Measurements from ENCODE around the gene PIAS4. TPM values are rescaled to one million over a fixed set of nuclear protein-coding genes. Genes with fewer than 3 reads are reported as not detected.

PIAS4 gene
- total and polyA plus RNA-seq, 5 experiments from 2014 or later: 3.2 to 34.9 (median 4.9) TPM

GRCh38 chr19:4082172-4082571, 74.6 kb downstream of the PIAS4 start:
- POLR2A ChIA-PET: interaction anchor here (0.7 to 1.9 kb wide), 3 partner anchors 9 to 22 kb away, joined by 3 to 12 read pairs (median 6); no protein-coding TSS in a partner anchor
- DNase-seq: no peak
- no peaks in the 10 kb centered on the region for H3K9me3 Mint-ChIP-seq
- peak overlapping the region in 3 of 10 donors; percentile 10 to 65 (median 19) for H3K27ac Mint-ChIP-seq
- peaks cover 10 to 57% (median 47%) of the 10 kb centered on the region in 4 donors for H3K4me1 Mint-ChIP-seq
- H3K36me3 Mint-ChIP-seq: no peaks in the 10 kb centered on the region
- H3K4me3 Mint-ChIP-seq: no peak overlapping the region
- no peaks in the 10 kb centered on the region for H3K27me3 Mint-ChIP-seq
- ATAC-seq: no peak

- Mint-ChIP-seq H3K9me3 (no peaks in the 10 kb centered on the region), H3K27ac (peak overlapping the region; percentile 83 to 94 (median 92)), H3K4me3 (peak overlapping the region in 9 of 10 donors; percentile 20 to 79 (median 69)), H3K27me3 (no peaks in the 10 kb centered on the region), H3K36me3 (no peaks in the 10 kb centered on the region), H3K4me1 (peaks cover 16 to 60% (median 51%) of the 10 kb centered on the region in 4 donors)
- DNase-seq (no peak), ATAC-seq (peak; percentile 13 to 61)
- POLR2A ChIA-PET: interaction anchor here (0.8 to 2.0 kb wide), 7 partner anchors 11 to 321 kb away, joined by 3 to 11 read pairs (median 3); partner anchors contain the start of gene ZBTB7A
Observed at GRCh38 chr19:4083677-4084546, 76.4 kb downstream of the PIAS4 start.

- H3K4me3 Mint-ChIP-seq: peak overlapping the region in 9 of 10 donors; percentile 20 to 79 (median 69)
- H3K36me3 Mint-ChIP-seq: no peaks in the 10 kb centered on the region
- peaks cover 20 to 65% (median 57%) of the 10 kb centered on the region in 4 donors for H3K4me1 Mint-ChIP-seq
- H3K9me3 Mint-ChIP-seq: no peaks in the 10 kb centered on the region
- H3K27me3 Mint-ChIP-seq: no peaks in the 10 kb centered on the region
- DNase-seq (no peak), ATAC-seq (no peak)
- peak overlapping the region; percentile 83 to 94 (median 92) for H3K27ac Mint-ChIP-seq
- POLR2A ChIA-PET: interaction anchor here (1.1 to 2.0 kb wide), 4 partner anchors 11 to 321 kb away, joined by 3 to 6 read pairs (median 3); no protein-coding TSS in a partner anchor
Observed at GRCh38 chr19:4084547-4084877, 77.0 kb downstream of the PIAS4 start.

DNA sequence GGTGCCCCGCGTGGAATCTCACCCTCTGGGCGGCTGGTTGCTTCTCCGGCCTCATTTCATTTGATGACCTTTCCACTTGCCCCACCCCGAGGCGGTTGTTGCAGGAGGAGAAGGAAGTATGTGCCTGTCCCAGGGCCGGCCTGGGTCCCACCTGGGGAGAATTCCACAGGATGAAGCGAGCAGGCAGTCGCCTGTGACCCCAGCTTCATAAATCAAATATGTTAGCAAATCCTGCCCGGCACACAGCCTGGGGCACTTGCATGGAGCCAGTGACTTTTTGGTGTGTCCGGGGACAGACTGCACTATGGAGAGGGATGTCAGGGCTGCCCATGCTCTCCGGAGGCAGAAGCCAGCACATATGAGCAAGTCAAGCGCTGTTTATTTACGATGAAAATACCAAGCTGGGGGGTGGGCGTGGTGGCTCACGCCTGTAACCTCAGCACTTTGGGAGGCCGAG, 78.9 kb downstream of the PIAS4 start:
- DNase-seq (no peak), ATAC-seq (no peak)
- no peaks in the 10 kb centered on the region for H3K27me3 Mint-ChIP-seq
- peak overlapping the region in 9 of 10 donors; percentile 31 to 70 (median 51) for H3K4me3 Mint-ChIP-seq
- no peaks in the 10 kb centered on the region for H3K36me3 Mint-ChIP-seq
- peaks cover 22 to 69% (median 61%) of the 10 kb centered on the region in 4 donors for H3K4me1 Mint-ChIP-seq
- POLR2A ChIA-PET: interaction anchor here (0.7 to 1.8 kb wide), 6 partner anchors 8 to 52 kb away, joined by 3 to 17 read pairs (median 4); partner anchors contain the start of gene ZBTB7A
- H3K27ac Mint-ChIP-seq: peak overlapping the region in 8 of 10 donors; percentile 50 to 94 (median 76)
- H3K9me3 Mint-ChIP-seq: no peaks in the 10 kb centered on the region

DNA sequence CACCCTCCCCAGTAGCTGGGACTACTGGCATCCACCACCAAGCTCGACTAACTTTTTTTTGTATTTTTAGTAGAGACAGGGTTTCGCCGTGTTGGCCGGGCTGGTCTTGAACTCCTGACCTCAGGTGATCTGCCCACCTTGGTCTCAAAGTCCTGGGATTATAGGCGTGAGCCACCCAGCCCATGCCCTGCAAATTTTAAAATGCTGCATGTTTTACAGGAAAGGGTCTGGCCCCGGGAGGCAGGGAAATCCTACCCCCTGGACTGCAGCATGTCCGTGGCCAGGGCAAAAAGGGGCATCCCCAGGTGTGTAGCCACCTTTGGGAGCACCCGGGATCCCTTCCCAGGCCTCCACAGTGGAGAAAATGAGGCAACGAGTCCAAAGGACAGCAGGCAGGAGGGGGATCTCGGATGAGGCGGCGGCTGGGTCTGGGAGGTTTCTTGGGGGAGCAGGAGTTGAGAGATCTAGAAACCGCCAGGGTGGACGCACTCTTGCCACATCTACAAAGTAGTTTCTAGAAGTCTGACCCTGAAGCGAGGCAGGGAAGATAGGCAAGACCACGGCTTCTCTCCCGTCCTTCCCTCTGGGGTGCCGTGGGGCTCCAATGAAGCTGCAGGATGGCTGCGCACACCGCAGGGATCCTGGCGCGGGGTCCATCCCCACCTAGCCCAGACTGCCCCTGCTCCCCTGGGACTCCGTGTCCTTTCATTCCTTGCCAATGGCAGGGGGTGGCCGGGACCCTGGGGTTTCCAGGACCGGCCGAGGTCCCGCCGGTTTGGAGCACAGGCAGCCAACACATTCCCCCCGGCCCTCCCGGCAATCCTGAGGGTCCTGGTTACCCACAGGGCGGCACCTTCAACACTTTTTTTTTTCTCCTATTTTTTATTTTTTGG, 80.5 kb downstream of the PIAS4 start:
- POLR2A ChIA-PET: interaction anchor here (0.6 to 2.3 kb wide), 16 partner anchors 8 to 498 kb away, joined by 3 to 48 read pairs (median 5); partner anchors contain the start of gene ZBTB7A
- H3K4me1 Mint-ChIP-seq: peaks cover 22 to 64% (median 55%) of the 10 kb centered on the region in 4 donors
- DNase-seq: no peak
- no peak for ATAC-seq
- H3K4me3 Mint-ChIP-seq: peak overlapping the region; percentile 58 to 85 (median 78)
- H3K27ac Mint-ChIP-seq: peak overlapping the region; percentile 78 to 96 (median 94)
- no peaks in the 10 kb centered on the region for H3K9me3 Mint-ChIP-seq
- no peaks in the 10 kb centered on the region for H3K27me3 Mint-ChIP-seq
- no peaks in the 10 kb centered on the region for H3K36me3 Mint-ChIP-seq

GRCh38 chr19:4088975-4089374, 81.4 kb downstream of the PIAS4 start:
- Mint-ChIP-seq H3K27ac (peak overlapping the region; percentile 78 to 96 (median 94)), H3K4me3 (peak overlapping the region; percentile 58 to 84 (median 78)), H3K36me3 (peaks cover 0 to 5% (median 0%) of the 10 kb centered on the region in 3 donors), H3K9me3 (no peaks in the 10 kb centered on the region), H3K27me3 (no peaks in the 10 kb centered on the region), H3K4me1 (peaks cover 20 to 59% (median 49%) of the 10 kb centered on the region in 4 donors)
- POLR2A ChIA-PET: interaction anchor here (0.5 to 2.3 kb wide), 19 partner anchors 9 to 1811 kb away, joined by 3 to 48 read pairs (median 6); partner anchors contain the start of gene ZBTB7A
- ATAC-seq (peak; percentile 76 to 83), DNase-seq (peak in 8 of 10 donors; percentile 33 to 75 (median 56))

Small RNA genes lying within 50 kb of the gene (microRNA-seq; reads per million reads assigned to microRNA genes)
- not detected for gene MIR637 (ENCODE audit: borderline microRNAs expressed)

Other genes starting within 250 kb of the PIAS4 start
- gene APBA3, start 246.0 kb upstream of the PIAS4 start, total RNA-seq: 10 to 100 TPM; 72.8 to 80.4 TPM
- gene APBA3, start 246.0 kb upstream of the PIAS4 start, polyA plus RNA-seq: 10 to 100 TPM; 25.0 to 33.0 (median 27.1) TPM
- 10 to 100 TPM; 51.6 to 51.9 TPM for gene MRPL54, start 245.1 kb upstream of the PIAS4 start, total RNA-seq
- 100 to 1,000 TPM in 2 of 3 donors, 10 to 100 TPM in 1; 92.5 to 168 (median 120) TPM for gene MRPL54, start 245.1 kb upstream of the PIAS4 start, polyA plus RNA-seq
- not detected for gene RAX2, start 235.5 kb upstream of the PIAS4 start, total RNA-seq
- not detected for gene RAX2, start 235.5 kb upstream of the PIAS4 start, polyA plus RNA-seq
- gene MATK, start 221.4 kb upstream of the PIAS4 start, total RNA-seq: 1 to 10 TPM; 1.7 to 2.9 TPM
- gene MATK, start 221.4 kb upstream of the PIAS4 start, polyA plus RNA-seq: 10 to 100 TPM; 25.2 to 69.6 (median 25.9) TPM
- gene ZFR2, start 138.7 kb upstream of the PIAS4 start, total RNA-seq: under 1 TPM; 0.75 to 0.96 TPM
- 1 to 10 TPM; 1.4 to 5.6 (median 2.9) TPM for gene ZFR2, start 138.7 kb upstream of the PIAS4 start, polyA plus RNA-seq
- gene ATCAY, start 127.1 kb upstream of the PIAS4 start, total RNA-seq: not detected
- 1 to 10 TPM in 1 of 3 donors, not detected in 2; 1.5 TPM for gene ATCAY, start 127.1 kb upstream of the PIAS4 start, polyA plus RNA-seq
- gene NMRK2, start 74.7 kb upstream of the PIAS4 start, total RNA-seq: not detected
- not detected for gene NMRK2, start 74.7 kb upstream of the PIAS4 start, polyA plus RNA-seq
- gene DAPK3, start 36.6 kb upstream of the PIAS4 start, total RNA-seq: 10 to 100 TPM; 35.1 to 37.8 TPM
- gene DAPK3, start 36.6 kb upstream of the PIAS4 start, polyA plus RNA-seq: 10 to 100 TPM; 17.7 to 27.7 (median 24.1) TPM
- 1,000 to 10,000 TPM; 2,204 to 2,252 TPM for gene EEF2, start 22.3 kb upstream of the PIAS4 start, total RNA-seq
- gene EEF2, start 22.3 kb upstream of the PIAS4 start, polyA plus RNA-seq: 100 to 1,000 TPM; 546 to 682 (median 600) TPM
- 10 to 100 TPM; 59.9 TPM for gene ZBTB7A, start 59.2 kb downstream of the PIAS4 start, total RNA-seq
- 10 to 100 TPM; 31.3 to 52.2 (median 31.5) TPM for gene ZBTB7A, start 59.2 kb downstream of the PIAS4 start, polyA plus RNA-seq
- gene MAP2K2, start 116.4 kb downstream of the PIAS4 start, total RNA-seq: 100 to 1,000 TPM; 119 to 134 TPM
- gene MAP2K2, start 116.4 kb downstream of the PIAS4 start, polyA plus RNA-seq: 100 to 1,000 TPM in 1 of 3 donors, 10 to 100 TPM in 2; 48.0 to 101 (median 67.3) TPM
- not detected for gene CREB3L3, start 145.9 kb downstream of the PIAS4 start, total RNA-seq
- gene CREB3L3, start 145.9 kb downstream of the PIAS4 start, polyA plus RNA-seq: not detected
- gene SIRT6, start 174.8 kb downstream of the PIAS4 start, total RNA-seq: 10 to 100 TPM; 27.2 to 27.3 TPM
- 1 to 10 TPM in 2 of 3 donors, under 1 TPM in 1; 0.86 to 4.3 (median 1.4) TPM for gene SIRT6, start 174.8 kb downstream of the PIAS4 start, polyA plus RNA-seq
- 1 to 10 TPM; 1.9 to 2.2 TPM for gene ANKRD24, start 175.0 kb downstream of the PIAS4 start, total RNA-seq
- under 1 TPM in 2 of 3 donors, not detected in 1; 0.36 to 0.50 TPM for gene ANKRD24, start 175.0 kb downstream of the PIAS4 start, polyA plus RNA-seq
- under 1 TPM; 0.36 to 0.47 TPM for gene EBI3, start 221.8 kb downstream of the PIAS4 start, total RNA-seq
- not detected for gene EBI3, start 221.8 kb downstream of the PIAS4 start, polyA plus RNA-seq
- gene YJU2, start 239.3 kb downstream of the PIAS4 start, total RNA-seq: 10 to 100 TPM; 32.9 to 33.8 TPM
- gene YJU2, start 239.3 kb downstream of the PIAS4 start, polyA plus RNA-seq: 10 to 100 TPM; 20.2 to 35.3 (median 28.1) TPM